GM21526 (cell line): ENCODE measurements around the gene UBE2D1.

Source experiments
- ATAC-seq: cut with Tn5 transposase; IDR thresholded peaks from one replicate; pipeline ENCODE4 v1.9.1; 2021; ENCODE audit warnings: moderate library complexity; ENCODE audit not compliant: unreplicated experiment, low FRiP score

UBE2D1 gene

DNA sequence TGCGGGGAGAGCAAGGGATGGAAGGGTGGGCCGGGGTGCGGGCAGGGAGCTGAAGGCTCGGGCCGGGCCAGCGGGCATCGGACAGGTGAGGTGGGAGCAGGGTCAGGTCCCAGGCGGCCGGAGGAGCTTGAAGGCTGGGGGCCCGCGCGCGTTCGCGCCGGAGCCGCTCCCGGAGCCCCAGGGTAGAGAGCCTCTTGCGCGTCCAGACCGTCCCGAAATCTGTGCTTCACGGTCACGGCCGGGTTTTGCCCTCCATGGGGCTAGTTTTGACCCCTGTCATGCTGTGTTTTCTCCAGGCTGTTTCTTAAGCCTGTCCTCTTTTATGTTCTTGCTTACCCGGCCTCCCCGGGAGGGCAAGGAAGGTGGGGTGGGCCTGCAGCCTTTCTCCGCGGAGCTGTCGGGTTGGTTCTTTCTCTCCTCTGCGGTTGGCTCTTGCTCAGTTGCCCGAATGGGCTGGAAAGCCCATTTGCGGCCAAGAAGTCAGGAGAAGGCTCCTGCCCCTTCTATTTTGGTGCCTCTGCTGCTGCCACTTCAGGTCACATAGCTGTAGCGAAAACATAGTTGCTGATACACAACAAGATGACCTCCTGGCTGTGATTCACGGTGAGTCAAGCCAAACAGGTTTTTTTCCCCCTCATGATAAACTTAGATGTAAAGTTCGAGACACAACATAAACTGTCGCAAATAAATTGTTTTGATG, 650 bp downstream of the UBE2D1 start:
- ATAC-seq = peak; percentile 49

- no peak for ATAC-seq
These were observed 1.4 kb downstream of the UBE2D1 start for GRCh38 chr10:58336242-58336641.

GRCh38 chr10:58341422-58341821, 6.6 kb downstream of the UBE2D1 start:
- ATAC-seq = no peak

DNA sequence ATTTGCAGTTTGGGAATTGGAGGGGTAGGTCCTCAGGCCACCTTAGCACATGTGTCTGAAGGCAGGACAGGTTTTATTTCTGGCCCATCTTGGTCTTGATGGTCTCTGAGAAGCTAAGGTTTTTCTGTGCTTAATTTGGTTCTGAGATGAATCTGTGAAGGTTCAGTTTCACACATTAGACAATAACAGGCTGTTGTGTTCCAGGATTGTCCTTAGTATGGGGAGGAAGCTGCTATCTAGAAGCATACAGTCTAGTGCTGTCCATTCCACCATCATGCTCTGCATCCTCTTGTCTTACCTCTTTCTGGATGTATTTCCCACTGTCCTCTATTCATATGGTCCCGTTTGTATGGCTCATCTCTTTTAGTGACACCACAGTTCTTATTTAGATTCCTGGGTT, 7.1 kb downstream of the UBE2D1 start:
- no peak for ATAC-seq

DNA sequence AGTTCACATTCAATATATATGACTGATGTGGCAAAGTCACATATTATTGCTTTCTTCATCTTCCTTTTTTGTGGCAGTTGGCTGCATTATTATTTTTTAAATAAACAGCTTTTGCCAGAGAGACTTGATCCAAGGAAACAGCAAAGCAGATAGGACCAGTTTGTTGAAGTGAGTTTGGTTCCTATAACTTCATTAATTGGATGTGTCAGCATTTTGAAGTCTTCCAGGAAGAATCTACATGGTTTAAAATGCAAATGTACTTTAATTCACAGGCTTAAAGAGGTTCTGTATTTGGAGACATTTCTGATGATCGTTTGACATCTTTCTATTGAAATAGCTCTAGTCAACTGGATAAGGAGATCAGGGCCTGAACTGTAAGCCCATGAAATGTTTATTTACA, 13.2 kb downstream of the UBE2D1 start:
- no peak for ATAC-seq

GRCh38 chr10:58348571-58349033, 13.8 kb downstream of the UBE2D1 start:
- no peak for ATAC-seq

- no peak for ATAC-seq
These were observed 15.2 kb downstream of the UBE2D1 start for GRCh38 chr10:58350023-58350422.

- no peak for ATAC-seq
These were observed 16.0 kb downstream of the UBE2D1 start for GRCh38 chr10:58350619-58351323.

DNA sequence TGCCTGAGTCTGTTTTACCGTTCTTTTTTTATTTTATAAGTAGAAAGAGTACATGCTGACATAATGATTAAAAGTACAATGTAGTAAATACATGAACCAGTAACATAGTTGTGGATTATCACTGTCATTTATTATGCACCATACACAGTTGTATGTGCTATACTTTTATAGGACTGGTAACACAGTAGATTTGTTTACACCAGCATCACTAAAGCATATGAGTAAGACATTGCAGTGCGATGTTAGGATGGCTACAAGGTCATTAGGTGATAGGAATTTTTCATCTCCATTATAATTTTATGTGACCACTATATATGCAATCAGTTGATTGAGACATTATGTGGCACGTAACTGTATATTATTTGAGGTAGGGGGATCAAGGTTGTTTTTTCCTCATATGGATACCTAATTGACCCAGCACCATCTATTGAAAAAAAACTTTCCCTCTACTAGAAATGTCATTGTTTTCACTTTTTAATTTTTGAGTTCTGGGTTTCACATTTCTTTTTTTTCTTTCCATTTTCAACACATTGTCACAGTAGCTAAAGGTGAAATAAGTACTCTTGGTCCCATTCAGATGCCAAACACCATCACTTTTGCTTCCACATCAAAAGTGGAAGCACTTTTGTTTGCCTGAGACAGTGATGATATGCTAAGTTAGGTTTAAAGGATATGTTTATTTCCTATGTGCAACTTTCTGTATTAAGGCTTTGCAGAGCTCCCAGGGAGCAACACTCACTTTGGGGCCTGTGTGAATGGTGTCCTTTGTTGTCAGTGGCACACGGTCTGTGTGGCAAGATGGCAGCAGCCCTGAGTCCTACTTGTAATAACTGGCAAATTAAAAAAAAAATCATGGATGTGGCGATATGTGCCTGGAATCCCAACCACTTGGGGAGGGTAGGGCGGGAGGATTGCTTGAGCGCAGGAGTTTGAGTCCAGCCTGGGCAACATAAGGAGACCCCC, 17.1 kb downstream of the UBE2D1 start:
- no peak for ATAC-seq

DNA sequence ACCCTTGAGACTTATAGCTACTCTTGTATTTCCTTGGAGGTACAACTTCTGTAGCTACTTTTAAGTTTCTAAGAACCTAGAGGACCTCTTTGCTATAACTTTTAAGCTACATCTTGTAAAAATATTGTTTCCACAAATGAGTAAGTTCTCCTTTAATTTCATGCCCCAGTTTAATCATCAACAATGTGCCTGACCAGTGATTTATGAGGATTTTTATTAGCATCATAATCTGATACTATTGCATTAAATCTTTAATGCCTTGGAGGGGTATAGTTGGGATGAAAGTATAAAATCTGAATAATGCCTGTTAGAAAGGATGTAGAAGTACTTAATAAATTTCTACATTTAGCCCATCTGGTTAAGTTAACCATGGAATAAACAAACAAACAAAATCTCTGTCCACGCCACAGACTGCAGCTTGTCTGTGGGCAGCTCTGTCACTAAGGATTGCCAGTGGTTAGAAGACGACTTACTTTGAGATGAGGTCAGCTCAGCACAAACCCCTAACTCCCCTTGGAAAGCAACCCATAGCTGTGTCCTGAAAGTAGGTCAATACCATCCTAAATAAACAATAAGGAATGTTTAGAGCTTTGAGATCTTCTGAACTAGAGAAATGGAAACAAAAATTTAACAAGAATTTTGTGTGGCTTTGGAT, 18.3 kb downstream of the UBE2D1 start:
- ATAC-seq = no peak

DNA sequence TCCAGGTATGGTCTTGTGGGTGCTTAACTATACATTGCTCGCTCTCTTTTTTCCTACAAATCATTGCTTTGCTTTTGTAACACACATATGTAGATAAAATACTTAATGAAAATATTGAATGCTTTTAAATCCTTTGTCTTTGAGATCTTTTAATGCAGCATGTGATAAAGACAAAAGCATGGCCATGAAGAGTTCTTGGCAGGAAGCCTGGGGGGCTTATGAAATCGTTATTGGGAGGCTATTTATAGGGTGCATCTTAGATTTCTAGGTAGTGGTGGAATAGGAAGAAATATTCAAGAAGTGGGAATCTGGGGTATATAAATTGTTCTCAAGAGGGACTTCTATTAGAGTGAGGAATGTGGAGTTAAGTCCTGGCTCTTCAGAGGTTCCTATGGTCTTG, 21.9 kb downstream of the UBE2D1 start:
- ATAC-seq = no peak

DNA sequence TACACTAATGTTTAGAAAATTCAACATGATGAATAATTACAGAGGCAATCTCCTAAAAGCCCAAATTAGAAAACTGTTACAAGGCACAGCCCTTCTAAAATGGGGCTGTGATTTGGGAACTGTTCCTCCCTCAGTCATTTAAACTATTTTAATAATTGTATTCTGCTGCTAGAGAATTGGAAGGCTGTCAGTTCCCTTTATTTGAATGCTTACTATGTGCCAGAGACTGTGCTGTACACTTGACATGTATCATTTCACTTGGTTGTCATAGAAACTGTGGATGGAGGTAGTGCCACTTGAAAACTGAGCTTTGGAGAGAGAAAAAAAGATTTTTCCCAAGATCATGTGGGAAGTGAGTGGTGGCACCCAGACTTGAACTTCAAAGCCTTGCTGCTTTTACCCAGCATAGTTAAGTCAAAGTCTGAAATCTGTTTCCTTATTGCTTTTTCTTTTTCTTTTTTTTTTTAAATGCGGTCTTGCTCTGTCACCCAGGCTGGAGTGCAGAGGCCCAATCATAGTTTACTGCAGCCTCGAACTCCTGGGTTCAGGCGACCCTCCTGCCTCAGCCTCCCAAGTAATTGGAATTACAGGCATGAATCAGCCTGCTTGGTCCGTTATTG, 23.6 kb downstream of the UBE2D1 start:
- ATAC-seq = no peak

GRCh38 chr10:58358947-58359346, 24.1 kb downstream of the UBE2D1 start:
- ATAC-seq = no peak

- no peak for ATAC-seq
These were observed 24.7 kb downstream of the UBE2D1 start for GRCh38 chr10:58359541-58359940.

GRCh38 chr10:58360412-58361004, 25.7 kb downstream of the UBE2D1 start:
- no peak for ATAC-seq

GRCh38 chr10:58361353-58361752, 26.5 kb downstream of the UBE2D1 start:
- no peak for ATAC-seq

GRCh38 chr10:58362027-58362789, 27.4 kb downstream of the UBE2D1 start:
- no peak for ATAC-seq

- no peak for ATAC-seq
These were observed 32.3 kb downstream of the UBE2D1 start for GRCh38 chr10:58367069-58367468.

DNA sequence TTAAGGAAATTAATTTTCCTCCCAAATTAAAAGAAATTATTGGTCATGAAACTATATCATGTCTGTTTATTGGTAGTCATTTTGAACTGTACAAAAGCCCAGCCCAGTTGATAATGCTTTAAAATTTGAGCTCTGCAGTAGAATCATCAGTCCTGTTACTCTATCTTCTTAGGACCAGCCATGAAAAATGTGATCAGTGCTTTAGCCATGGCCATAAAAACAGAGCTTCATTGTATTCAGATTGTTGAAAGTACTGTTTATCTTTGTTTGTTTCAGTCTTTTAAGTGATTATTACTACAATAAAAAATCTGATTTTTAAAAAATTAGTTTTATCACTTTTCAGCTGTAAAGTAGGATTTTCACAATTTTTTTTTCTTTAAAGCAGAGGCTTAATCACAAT, 36.7 kb downstream of the UBE2D1 start:
- no peak for ATAC-seq
